K562 (cell line): ENCODE data around the gene PSMD2. TPM values are rescaled to one million over a fixed set of nuclear protein-coding genes. Genes with fewer than 3 reads are reported as not detected.
A peak's percentile ranks its signal among the peaks of the same experiment; 100 is the strongest.

ENCODE experiments used
- ARID4B ChIP-seq: sonication (generic); formaldehyde crosslinking; IDR thresholded peaks from 2 replicates; pipeline ENCODE4 v1.8.0; 2022; ENCODE audit warnings: mild to moderate bottlenecking, missing genetic modification reagents
- ATF1 ChIP-seq, 2 experiments: fragments of 450-650 bp in 1 of 2; IDR thresholded peaks; 2 replicates each; pipeline ENCODE4 v1.6.1; 2016; ENCODE audit warnings: missing compliant biosample characterization in 1 of 2, missing genetic modification characterization in 1 of 2
- CBX5 ChIP-seq: IDR thresholded peaks from 2 replicates; pipeline ENCODE4 v1.6.1; 2014; ENCODE audit warnings: low read depth, borderline replicate concordance
- GTF3C2 ChIP-seq: IDR thresholded peaks from 3 replicates; pipeline ENCODE4 v1.6.1; 2011; ENCODE audit warnings: borderline replicate concordance, mild to moderate bottlenecking, moderate library complexity; ENCODE audit not compliant: insufficient read length; ENCODE audit errors: extremely low read depth
- KLF13 ChIP-seq: fragments of 450-650 bp; IDR thresholded peaks from 2 replicates; pipeline ENCODE4 v1.6.1; 2016; ENCODE audit warnings: missing genetic modification characterization, low read depth, mild to moderate bottlenecking, missing compliant biosample characterization, moderate library complexity, borderline replicate concordance
- MNT ChIP-seq, 2 experiments: fragments of 450-650 bp; conservative IDR thresholded peaks; 2 replicates each; pipeline ENCODE4 v1.6.1; 2017; ENCODE audit warnings: mild to moderate bottlenecking in 2 of 2, moderate library complexity in 2 of 2
- PHF21A ChIP-seq: fragments of 450-650 bp; IDR thresholded peaks from 2 replicates; pipeline ENCODE4 v1.6.1; 2017; ENCODE audit warnings: low read depth, borderline replicate concordance
- PRDM10 ChIP-seq: fragments of 450-650 bp; IDR thresholded peaks from 2 replicates; pipeline ENCODE4 v1.6.1; 2018; ENCODE audit not compliant: partially characterized antibody
- RHOXF2B ChIP-seq: fragments of 250-450 bp; sonication (Bioruptor Pico); conservative IDR thresholded peaks from 2 replicates; pipeline ENCODE4 v1.5.1; 2021
- SP2 ChIP-seq: IDR thresholded peaks from 2 replicates; pipeline ENCODE4 v1.6.1; 2011; ENCODE audit warnings: mild to moderate bottlenecking, low read depth, low read length, moderate library complexity; ENCODE audit not compliant: poor library complexity, severe bottlenecking; ENCODE audit errors: extremely low read depth
- TAF9B ChIP-seq: fragments of 450-650 bp; IDR thresholded peaks from 2 replicates; pipeline ENCODE4 v1.6.1; 2018; ENCODE audit warnings: mild to moderate bottlenecking; ENCODE audit not compliant: partially characterized antibody
- ZFX ChIP-seq: sonication (generic); formaldehyde crosslinking; IDR thresholded peaks from 2 replicates; pipeline ENCODE4 v1.8.0; 2022; ENCODE audit warnings: mild to moderate bottlenecking, missing genetic modification reagents, moderate library complexity
- ZNF124 ChIP-seq: sonication (generic); formaldehyde crosslinking; IDR thresholded peaks from 2 replicates; pipeline ENCODE4 v1.8.1; 2022; ENCODE audit warnings: missing genetic modification reagents
- polyA plus RNA-seq, 8 experiments: library from polyadenylated mRNA; depleted of rRNA in 4 of 8; stranded (reverse) in 5 of 8; unstranded in 3 of 8; fragments of >200 nt; fragmentation: Nextera tagmentation in 2 of 8; fragmentation: Illumina TruSeq in 1 of 8; extraction: Ambion mirVana in 2 of 8; extraction: Trizol in 1 of 8; gene quantifications; 2 replicates each; pipeline versions ENCODE4 v1.2.1 to v1.2.3, GENCODE V29; 2011 to 2014; ENCODE audit warnings: inconsistent platforms in 1 of 8, missing spikeins in 1 of 8
- total RNA-seq, 7 experiments: library from RNA; depleted of rRNA in 6 of 7; stranded (reverse); fragments of >200 nt in 6 of 7; fragmentation: Illumina TruSeq in 2 of 7; extraction: Trizol in 2 of 7; gene quantifications; 2 replicates each; pipeline versions ENCODE4 v1.2.1 to v1.2.3, GENCODE V29; 2011 to 2021; ENCODE audit warnings: low replicate concordance in 1 of 7

Gene PSMD2
- total and polyA plus RNA-seq, 9 of the 15 experiments (the other 6 are each of a cell fraction or from before 2014, with no cell fraction given), result 152 to 484 (median 295) TPM

- TF ChIP-seq PRDM10 (peak; percentile 39), KLF13 (tag) (0 out of 2 replicates have a peak, but pooled peaks have one; percentile 31), ZNF124 (CRISPR knock-in tag) (no peak), RHOXF2B (CRISPR knock-in tag) (no peak), PHF21A (no peak), ZFX (CRISPR knock-in tag) (peak; percentile 89), GTF3C2 (no peak), ATF1 (CRISPR knock-in tag; IDR thresholded peaks at IDR 0.05) (no peak), ATF1 (tag; IDR thresholded peaks at IDR 0.05) (0 out of 2 replicates have a peak, but pooled peaks have one; percentile 20), MNT (conservative IDR thresholded peaks at IDR 0.05) (peak; percentile 99 to 100), CBX5 (no peak), TAF9B (no peak), ARID4B (CRISPR knock-in tag) (peak; percentile 59), SP2 (no peak)
Observed at GRCh38 chr3:184249412-184250166, 49.5 kb upstream of the PSMD2 start, which contains the start of gene EEF1AKMT4 (continued).
